Right atrium auricular region (tissue), 2 donors: ENCODE data around the gene PCDHAC2. TPM values are rescaled to one million over a fixed set of nuclear protein-coding genes. Genes with fewer than 3 reads are reported as not detected.

Experiments
- DNase-seq: peaks from one replicate; pipeline ENCODE4 v3.0.0-alpha.2; 2019; ENCODE audit warnings: low spot score
- H3K27ac ChIP-seq, 2 donors: fragments of 200-600 bp; sonication (generic); 1 replicate in 1 of 2; 2 replicates in 1 of 2; pipeline ENCODE4 v1.5.1; 2016 to 2019
- H3K27me3 ChIP-seq, 2 donors: fragments of 200-600 bp; sonication (generic); one replicate each; pipeline versions ENCODE4 v1.5.1 to v1.6.0; 2017 to 2019
- H3K36me3 ChIP-seq: fragments of 200-600 bp; sonication (generic); one replicate; pipeline ENCODE4 v1.5.1; 2016
- H3K4me1 ChIP-seq, 2 donors: fragments of 200-600 bp; sonication (generic); one replicate each; pipeline versions ENCODE4 v1.5.1 to v1.6.0; 2017 to 2019
- H3K4me3 ChIP-seq, 2 donors: fragments of 200-600 bp; sonication (generic); 1 replicate in 1 of 2; 2 replicates in 1 of 2; pipeline ENCODE4 v1.5.1; 2017 to 2019; ENCODE audit warnings: mild to moderate bottlenecking in 1 of 2, moderate library complexity in 1 of 2
- H3K9me3 ChIP-seq, 2 donors: fragments of 200-600 bp; sonication (generic); one replicate each; pipeline ENCODE4 v1.5.1; 2019
- total RNA-seq, 2 donors: library from RNA; depleted of rRNA; stranded (reverse); fragments of >200 nt; gene quantifications; one replicate each; pipeline ENCODE4 v1.1.0, GENCODE V29; 2016
- TF ChIP-seq, protein P1 (sequence below), 2 donors: fragments of 200-600 bp; sonication (generic); IDR thresholded peaks; one replicate each; pipeline ENCODE4 v1.5.1; 2019; ENCODE audit warnings: antibody characterized with exemption in 2 of 2

The PCDHAC2 gene
- total RNA-seq, 2 donors from 2014 or later, result 3.7 to 4.1 TPM

- no peaks in the 10 kb centered on the region for H3K9me3 ChIP-seq
- H3K4me1 ChIP-seq, result no peaks in the 10 kb centered on the region
- no peaks in the 10 kb centered on the region for H3K36me3 ChIP-seq
- no peak for DNase-seq
- H3K27ac ChIP-seq, result no peak overlapping the region
- TF ChIP-seq, protein P1, sequence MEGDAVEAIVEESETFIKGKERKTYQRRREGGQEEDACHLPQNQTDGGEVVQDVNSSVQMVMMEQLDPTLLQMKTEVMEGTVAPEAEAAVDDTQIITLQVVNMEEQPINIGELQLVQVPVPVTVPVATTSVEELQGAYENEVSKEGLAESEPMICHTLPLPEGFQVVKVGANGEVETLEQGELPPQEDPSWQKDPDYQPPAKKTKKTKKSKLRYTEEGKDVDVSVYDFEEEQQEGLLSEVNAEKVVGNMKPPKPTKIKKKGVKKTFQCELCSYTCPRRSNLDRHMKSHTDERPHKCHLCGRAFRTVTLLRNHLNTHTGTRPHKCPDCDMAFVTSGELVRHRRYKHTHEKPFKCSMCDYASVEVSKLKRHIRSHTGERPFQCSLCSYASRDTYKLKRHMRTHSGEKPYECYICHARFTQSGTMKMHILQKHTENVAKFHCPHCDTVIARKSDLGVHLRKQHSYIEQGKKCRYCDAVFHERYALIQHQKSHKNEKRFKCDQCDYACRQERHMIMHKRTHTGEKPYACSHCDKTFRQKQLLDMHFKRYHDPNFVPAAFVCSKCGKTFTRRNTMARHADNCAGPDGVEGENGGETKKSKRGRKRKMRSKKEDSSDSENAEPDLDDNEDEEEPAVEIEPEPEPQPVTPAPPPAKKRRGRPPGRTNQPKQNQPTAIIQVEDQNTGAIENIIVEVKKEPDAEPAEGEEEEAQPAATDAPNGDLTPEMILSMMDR (IDR thresholded peaks at IDR 0.05), result no peak
- no peaks in the 10 kb centered on the region for H3K27me3 ChIP-seq
- no peak overlapping the region for H3K4me3 ChIP-seq
Measured at GRCh38 chr5:140934964-140935606, 31.2 kb upstream of the PCDHAC2 start.

DNA sequence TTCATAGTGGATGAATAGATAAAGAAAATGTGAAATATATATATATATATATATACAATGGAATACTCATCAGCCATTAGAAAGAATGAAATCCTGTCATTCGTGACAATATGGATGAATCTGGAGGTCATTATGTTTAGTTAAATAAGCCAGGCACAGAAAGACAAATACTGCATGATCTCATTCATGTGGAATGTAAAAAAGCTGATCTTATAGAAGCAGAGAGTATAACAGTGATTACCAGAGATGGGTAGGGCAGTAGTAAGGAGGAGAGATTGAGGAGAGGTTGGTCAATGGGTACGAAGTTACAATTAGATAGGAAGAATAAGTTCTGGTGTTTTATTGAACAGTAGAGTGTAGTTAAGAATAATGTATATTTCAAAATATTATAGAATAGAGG, 19.7 kb upstream of the PCDHAC2 start:
- DNase-seq, result no peak
- Histone ChIP-seq H3K27ac (no peak overlapping the region), H3K4me1 (no peaks in the 10 kb centered on the region), H3K27me3 (no peaks in the 10 kb centered on the region), H3K4me3 (no peak overlapping the region), H3K9me3 (peaks cover 3 to 13% of the 10 kb centered on the region in 2 donors), H3K36me3 (no peaks in the 10 kb centered on the region)
- TF ChIP-seq, protein P1 (IDR thresholded peaks at IDR 0.05), result no peak

- DNase-seq, result no peak
Measured at GRCh38 chr5:140951636-140952035, 14.6 kb upstream of the PCDHAC2 start.

GRCh38 chr5:140953234-140953633, 13.0 kb upstream of the PCDHAC2 start:
- no peaks in the 10 kb centered on the region for H3K9me3 ChIP-seq
- TF ChIP-seq, protein P1 (IDR thresholded peaks at IDR 0.05), result no peak
- H3K4me1 ChIP-seq, result no peaks in the 10 kb centered on the region
- no peak overlapping the region for H3K4me3 ChIP-seq
- no peak for DNase-seq
- no peak overlapping the region for H3K27ac ChIP-seq
- no peaks in the 10 kb centered on the region for H3K36me3 ChIP-seq
- no peaks in the 10 kb centered on the region for H3K27me3 ChIP-seq

More at GRCh38 chr5:140951636-140952035, 14.6 kb upstream of the PCDHAC2 start:
- Histone ChIP-seq H3K36me3 (no peaks in the 10 kb centered on the region), H3K27me3 (no peaks in the 10 kb centered on the region), H3K9me3 (no peaks in the 10 kb centered on the region), H3K4me3 (no peak overlapping the region), H3K27ac (no peak overlapping the region), H3K4me1 (no peaks in the 10 kb centered on the region)
- TF ChIP-seq, protein P1 (IDR thresholded peaks at IDR 0.05), result no peak

DNA sequence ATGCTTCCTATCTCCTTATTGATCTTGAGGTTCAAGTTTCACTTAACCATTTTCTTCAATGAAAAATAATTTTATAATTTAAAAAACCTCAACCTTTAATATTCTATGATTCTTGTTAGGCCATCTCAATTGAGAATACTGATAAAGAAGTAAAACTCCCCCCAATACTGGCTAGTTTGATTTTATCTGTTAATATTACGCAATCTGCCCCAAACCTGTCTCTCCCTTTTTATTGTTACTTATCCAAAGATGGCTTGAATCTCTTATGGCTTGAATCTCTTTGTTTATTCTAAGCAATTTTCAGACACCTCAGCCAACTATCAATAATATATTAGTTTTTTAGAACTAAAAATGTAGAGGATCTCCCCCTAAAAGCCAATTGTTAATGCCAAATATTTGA, 4.1 kb upstream of the PCDHAC2 start:
- Histone ChIP-seq H3K4me1 (peaks cover 0 to 19% of the 10 kb centered on the region in 2 donors), H3K27me3 (no peaks in the 10 kb centered on the region), H3K27ac (no peak overlapping the region), H3K4me3 (no peak overlapping the region), H3K9me3 (no peaks in the 10 kb centered on the region), H3K36me3 (no peaks in the 10 kb centered on the region)
- TF ChIP-seq, protein P1 (IDR thresholded peaks at IDR 0.05), result no peak
- DNase-seq, result no peak

GRCh38 chr5:140964356-140964755, 1.9 kb upstream of the PCDHAC2 start:
- Histone ChIP-seq H3K27ac (no peak overlapping the region), H3K4me1 (peaks cover 0 to 20% of the 10 kb centered on the region in 2 donors), H3K9me3 (no peaks in the 10 kb centered on the region), H3K27me3 (no peaks in the 10 kb centered on the region), H3K36me3 (no peaks in the 10 kb centered on the region), H3K4me3 (no peak overlapping the region)
- no peak for DNase-seq
- TF ChIP-seq, protein P1 (IDR thresholded peaks at IDR 0.05), result no peak
